Measurements from ENCODE around the gene CPEB4.

DNA sequence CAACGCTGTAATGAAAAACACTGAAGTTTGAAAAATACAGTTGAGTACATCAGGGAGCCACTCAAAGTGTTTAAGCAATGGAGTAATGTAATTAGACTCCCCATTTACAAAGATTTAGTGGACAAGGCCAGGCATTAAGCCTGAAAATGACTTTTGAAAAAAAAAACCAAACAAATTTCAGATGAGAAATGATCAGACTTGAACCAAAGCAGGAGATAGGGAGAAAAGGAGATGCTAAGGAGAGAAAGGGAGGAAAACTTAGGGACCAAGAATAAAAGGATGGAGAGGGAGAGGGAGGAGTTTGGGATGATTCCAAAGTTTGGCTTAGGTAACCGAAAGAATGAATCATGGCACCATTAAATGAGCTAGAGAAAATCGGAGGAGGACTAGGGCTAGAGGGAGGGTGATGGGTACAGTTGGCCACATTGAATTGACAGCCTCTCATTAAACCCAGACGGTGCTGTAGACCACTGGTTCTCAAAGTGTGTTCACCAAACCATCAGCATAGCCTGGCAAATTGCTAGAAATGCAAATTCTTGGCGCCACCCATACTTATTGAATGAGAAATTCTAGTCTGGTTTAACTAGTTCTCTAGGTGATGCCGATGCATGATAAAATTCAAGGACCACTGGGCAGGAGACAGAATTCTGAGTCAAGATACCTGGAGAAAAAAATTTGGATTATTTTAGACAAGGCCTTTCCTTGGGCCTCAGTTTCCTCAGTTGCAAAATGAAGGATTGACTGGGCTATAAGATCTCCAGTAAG lies 6.2 kb upstream of the CPEB4 start:
- TF ChIP-seq, protein P1, sequence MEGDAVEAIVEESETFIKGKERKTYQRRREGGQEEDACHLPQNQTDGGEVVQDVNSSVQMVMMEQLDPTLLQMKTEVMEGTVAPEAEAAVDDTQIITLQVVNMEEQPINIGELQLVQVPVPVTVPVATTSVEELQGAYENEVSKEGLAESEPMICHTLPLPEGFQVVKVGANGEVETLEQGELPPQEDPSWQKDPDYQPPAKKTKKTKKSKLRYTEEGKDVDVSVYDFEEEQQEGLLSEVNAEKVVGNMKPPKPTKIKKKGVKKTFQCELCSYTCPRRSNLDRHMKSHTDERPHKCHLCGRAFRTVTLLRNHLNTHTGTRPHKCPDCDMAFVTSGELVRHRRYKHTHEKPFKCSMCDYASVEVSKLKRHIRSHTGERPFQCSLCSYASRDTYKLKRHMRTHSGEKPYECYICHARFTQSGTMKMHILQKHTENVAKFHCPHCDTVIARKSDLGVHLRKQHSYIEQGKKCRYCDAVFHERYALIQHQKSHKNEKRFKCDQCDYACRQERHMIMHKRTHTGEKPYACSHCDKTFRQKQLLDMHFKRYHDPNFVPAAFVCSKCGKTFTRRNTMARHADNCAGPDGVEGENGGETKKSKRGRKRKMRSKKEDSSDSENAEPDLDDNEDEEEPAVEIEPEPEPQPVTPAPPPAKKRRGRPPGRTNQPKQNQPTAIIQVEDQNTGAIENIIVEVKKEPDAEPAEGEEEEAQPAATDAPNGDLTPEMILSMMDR (IDR thresholded peaks at IDR 0.05; ENCODE audit: insufficient read depth, low read length, poor library complexity, severe bottlenecking), result no peak
- no peak for TF ChIP-seq EZH2phosphoT487 (conservative IDR thresholded peaks at IDR 0.05; ENCODE audit: low read length)

Measured in SU-DHL-6 (cell line).